GM15510 (cell line): Measurements from ENCODE around the gene TBC1D19.

Experiments
- POLR2A ChIP-seq: IDR thresholded peaks from 3 replicates; pipeline ENCODE4 v1.6.1; 2011; ENCODE audit warnings: borderline replicate concordance; ENCODE audit not compliant: insufficient read length; ENCODE audit errors: extremely low read depth

TBC1D19 gene

DNA sequence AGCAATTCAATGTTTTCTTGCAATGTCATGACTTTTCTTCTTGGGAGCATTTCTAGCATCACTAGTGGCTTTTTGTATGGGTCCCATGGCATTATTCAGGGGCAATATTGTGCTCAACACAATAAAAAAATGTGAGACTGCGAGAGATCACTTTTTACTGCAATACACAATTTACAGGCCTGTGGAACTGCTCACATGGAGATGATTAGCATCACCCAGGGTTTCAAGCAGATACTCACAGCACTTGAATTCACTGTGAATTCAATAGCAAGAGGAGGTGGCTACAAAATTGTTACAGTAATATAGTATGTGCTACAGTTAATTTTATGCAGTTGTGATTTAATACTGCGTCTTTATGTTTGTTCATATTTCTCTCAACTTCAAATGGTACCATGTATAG, 50.4 kb downstream of the TBC1D19 start:
- TF ChIP-seq POLR2A, result no peak

- TF ChIP-seq POLR2A, result no peak
Observed at GRCh38 chr4:26636458-26636857, 52.6 kb downstream of the TBC1D19 start.

- no peak for TF ChIP-seq POLR2A
Observed at GRCh38 chr4:26647523-26648224, 63.8 kb downstream of the TBC1D19 start.

DNA sequence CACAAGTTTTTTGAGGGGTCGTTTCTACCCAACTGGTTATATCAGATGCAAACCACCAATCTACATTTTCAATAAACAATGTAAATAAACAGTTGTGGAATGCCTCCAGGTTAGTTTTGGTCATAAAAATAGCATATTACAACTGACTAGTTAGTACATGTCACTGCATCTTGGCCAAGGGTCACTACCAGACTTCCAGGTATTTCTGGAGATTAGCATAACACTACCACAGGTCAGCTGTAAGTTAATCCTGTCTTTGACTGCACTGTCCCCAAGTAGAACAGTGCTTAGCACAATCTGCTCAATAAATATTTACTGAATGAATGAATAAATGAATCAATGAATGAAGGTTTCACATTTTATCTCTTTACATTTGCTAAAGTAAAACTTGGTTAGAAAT, 64.4 kb downstream of the TBC1D19 start:
- no peak for TF ChIP-seq POLR2A

GRCh38 chr4:26660261-26660660, 76.4 kb downstream of the TBC1D19 start:
- TF ChIP-seq POLR2A, result no peak

DNA sequence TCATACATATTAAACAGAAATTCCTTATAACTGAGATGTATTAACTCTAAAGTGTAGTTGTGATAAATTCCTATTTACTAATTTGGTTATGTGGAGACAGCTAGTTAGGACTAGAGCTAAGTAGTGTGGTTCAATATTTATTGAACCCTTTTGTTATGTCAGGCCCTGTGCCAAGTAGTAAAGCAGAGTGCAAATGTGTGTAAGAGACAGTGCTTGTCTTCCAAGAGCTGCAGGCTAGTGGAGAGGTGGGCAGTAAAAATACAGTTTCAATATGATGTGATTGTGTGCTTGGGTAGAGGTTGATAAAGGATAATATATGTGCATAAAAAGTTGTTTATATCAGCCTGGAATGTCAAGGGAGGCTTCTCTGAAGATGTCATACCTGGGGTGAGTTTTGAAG, 80.0 kb downstream of the TBC1D19 start:
- TF ChIP-seq POLR2A, result no peak

DNA sequence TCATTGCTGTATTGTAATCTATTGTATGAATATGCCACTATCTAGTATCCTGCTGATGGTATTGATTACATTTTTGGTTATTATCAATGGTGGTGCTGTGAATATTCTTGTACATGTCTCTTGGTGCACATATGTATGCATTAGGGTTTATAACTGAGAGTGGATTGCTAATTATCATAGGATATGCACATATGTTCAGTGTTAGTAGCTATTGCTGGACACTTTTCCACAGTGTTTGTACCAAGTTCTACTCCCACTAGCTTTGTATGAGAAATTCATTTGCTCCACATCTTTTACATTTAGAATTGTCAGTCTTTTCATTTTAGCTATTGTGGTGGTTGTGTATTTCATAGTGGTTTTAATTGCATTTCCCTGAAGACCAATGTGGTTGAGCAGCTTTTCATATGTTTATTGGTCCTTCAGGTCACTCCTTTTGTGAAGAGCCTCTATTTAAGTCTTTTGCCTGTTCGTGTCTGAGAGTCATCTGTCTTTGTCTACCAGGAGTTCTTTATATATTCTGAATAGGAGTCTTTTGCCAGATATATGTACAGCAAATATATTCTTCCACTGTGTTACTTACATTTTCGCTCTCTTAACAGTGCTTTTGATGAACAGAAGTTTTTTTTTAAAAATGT, 87.1 kb downstream of the TBC1D19 start:
- TF ChIP-seq POLR2A, result no peak

DNA sequence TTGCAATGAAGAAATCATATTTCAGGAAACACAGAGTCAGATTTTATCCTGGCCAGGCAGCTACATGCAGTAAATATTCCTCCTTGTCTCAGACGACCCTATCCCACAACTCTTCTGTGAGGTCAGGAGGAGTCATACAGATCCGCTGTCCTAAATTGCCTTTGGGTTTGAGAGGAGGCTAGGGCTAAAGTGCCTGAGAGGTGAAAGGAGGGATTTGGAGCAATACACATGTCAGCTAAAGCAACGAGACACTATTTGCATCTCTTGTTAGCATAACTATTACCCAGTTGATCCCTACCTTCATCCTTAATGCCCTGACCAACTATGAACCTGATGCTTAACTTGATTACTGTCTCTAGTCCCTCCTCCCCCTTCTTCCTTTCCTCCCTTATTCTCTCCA, 98.6 kb downstream of the TBC1D19 start:
- no peak for TF ChIP-seq POLR2A

- no peak for TF ChIP-seq POLR2A
Observed at GRCh38 chr4:26685250-26685649, 101.4 kb downstream of the TBC1D19 start.

- no peak for TF ChIP-seq POLR2A
Observed at GRCh38 chr4:26687728-26688127, 103.8 kb downstream of the TBC1D19 start.

DNA sequence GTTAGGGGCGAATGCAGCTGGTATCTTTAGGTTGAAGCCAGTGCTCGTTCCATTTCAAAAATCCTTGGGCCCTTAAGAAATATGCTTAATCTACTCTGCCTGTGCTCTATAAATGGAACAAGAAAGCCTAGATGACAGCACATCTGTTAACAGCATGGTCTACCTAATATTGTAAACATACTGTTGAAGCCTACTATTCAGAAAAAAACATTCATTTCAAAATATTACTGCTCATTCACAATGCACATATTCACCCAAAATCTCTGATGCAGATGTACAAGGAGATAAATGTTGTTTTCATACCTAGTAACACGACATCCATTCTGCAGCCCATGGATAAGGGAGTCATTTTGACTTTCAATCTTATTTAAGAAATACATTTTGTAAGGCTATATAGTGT, 106.6 kb downstream of the TBC1D19 start:
- no peak for TF ChIP-seq POLR2A

- no peak for TF ChIP-seq POLR2A
Observed at GRCh38 chr4:26692014-26692726, 108.3 kb downstream of the TBC1D19 start.

GRCh38 chr4:26700110-26700509, 116.2 kb downstream of the TBC1D19 start:
- no peak for TF ChIP-seq POLR2A

DNA sequence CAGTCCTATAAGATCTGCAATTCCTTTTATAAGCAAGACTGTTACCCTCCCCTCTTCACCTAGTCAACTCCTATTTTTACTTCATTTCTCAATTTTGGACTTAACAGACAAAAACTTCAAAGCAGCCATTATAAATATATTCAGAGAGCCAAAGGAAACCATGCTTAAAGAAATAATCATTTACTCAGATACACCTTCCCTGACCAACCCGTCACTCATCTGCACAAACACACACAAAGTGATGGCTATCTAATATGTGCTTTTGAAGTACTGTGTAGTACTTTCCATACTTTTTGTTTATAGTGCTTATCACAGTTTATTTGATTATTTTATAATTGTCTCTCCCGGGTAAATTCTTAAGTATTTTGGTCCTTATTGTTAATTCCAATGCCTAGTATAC, 117.2 kb downstream of the TBC1D19 start:
- no peak for TF ChIP-seq POLR2A

GRCh38 chr4:26701786-26702227, 117.9 kb downstream of the TBC1D19 start:
- no peak for TF ChIP-seq POLR2A

GRCh38 chr4:26707342-26707741, 123.5 kb downstream of the TBC1D19 start:
- TF ChIP-seq POLR2A, result no peak
